GM19043 (cell line): ENCODE measurements around the gene IFNG-AS1.
A peak's percentile ranks its signal among the peaks of the same experiment; 100 is the strongest.

ENCODE experiments used
- ATAC-seq: cut with Tn5 transposase; IDR thresholded peaks from one replicate; pipeline ENCODE4 v1.9.1; 2021; ENCODE audit warnings: low read depth; ENCODE audit not compliant: unreplicated experiment

Gene IFNG-AS1

DNA sequence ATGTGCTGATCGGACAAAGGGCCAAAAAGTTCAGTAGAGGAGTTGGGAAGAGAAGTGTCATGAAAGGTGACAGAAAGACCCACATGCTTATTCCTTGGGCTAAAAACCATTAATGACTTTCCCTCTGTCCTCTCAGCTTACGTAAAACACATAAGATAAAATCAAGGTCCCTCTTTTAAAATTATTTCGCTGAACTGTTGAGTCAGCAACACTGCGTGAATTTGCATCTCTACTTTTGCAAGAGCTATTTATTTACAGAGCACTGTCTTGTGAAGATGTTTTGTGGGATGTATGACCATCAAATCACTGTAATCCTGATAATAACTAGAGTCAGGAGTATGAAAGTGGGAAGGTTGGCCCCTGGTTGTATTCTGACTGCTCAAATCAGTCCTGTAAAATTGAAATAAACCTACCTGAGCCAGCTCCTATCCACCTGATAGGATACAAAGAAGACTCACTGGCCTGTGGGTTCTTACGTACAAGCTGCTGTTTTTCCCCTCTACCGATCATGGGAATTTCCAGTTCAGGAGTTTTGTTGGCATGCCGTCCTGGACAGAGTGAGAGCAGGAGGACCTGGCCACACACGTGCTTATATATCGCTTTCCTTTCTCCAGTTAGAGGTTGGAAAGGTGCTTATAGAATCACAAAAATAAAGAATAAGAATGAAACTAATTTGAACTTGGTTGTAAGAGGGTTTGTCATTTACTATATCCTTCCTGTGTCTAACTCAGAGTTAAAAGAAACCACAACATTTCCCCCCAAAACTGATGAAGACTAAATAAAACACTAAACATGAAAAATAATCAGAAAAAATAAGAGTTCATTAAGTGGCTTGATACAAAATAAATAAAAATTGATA, 42.9 kb downstream of the IFNG-AS1 start:
- no peak for ATAC-seq

DNA sequence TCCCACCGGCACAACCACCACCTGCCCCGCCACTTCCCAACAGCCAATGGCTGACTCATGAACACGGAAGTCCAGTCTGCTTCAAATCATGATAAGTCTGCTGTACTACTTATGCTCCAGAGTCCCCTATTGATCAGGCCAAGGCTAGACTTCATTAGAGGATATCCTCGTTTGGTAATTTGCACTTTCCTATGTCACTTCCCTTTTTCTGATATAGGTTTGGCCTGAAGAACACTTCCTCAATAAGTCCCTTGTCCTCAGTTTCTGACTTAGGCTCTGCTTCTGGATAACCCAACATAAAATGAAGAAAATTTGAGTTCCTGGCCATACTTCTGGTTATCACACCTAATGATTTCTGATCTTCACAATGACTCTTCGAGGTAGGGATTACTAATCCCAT, 45.3 kb downstream of the IFNG-AS1 start:
- ATAC-seq: no peak

DNA sequence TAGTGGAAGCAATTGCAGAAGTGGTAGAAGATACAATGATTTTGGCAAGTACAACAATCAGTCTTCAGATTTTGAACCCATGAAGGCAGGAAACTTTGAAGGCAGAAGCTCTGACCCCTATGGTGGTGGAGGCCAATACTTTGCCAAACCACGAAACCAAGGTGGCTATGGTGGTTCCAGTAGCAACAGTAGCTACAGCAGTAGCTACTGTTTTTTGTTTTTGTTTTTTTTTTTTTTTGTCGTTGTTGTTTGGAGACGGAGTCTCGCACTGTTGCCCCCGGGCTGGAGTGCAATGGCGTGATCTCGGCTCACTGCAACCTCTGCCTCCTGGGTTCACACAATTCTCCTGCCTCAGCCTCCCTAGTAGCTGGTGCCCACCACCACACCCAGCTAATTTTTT, 47.4 kb downstream of the IFNG-AS1 start:
- ATAC-seq: no peak

DNA sequence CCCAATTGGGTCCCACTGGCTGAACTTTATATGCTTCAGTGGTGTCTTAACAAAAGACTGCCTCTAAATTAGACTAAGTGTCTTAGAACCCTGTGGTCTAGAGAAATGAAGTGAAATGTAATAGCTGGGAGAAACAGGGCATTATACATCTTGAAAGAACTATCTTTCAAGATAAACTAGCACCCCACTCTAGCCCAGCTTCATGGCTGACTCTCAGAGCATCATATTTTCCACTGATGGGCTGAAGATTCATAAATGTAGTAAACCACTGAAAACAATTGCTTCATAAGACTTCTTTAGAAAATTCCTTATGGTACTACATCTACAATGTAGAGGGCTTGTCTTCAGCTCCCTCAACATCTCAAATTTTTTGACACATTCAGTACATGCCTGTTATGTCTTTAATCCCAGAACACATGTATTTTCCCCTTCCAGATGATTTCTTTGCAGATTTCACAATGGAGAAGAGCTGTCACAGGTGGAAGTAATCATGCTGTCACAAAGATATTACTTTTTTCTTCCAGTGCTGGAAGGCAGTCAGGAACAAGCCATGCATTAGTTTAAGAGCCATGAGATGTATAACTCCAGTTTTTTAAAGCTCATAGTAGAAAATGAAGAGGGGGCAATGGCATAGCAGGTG, 48.5 kb downstream of the IFNG-AS1 start:
- no peak for ATAC-seq

DNA sequence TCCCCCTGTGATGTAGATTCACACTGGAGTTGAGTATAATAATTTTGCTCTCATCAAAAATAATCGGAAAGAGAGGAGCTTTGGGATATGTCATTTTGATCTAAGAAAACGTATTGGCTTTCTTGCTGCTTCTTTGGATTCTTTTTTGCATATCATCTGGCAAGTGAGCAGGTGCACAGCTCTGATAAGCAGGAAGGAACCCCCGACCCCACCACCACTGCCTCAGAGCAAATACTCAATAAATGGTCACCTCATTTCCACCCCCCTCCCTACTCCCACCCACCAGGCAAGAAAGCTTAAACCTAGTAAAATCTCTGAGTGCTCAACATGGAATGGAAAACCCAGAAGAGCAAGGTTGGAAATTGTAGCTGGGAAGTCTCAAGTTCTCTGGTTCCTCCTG, 49.4 kb downstream of the IFNG-AS1 start:
- no peak for ATAC-seq

DNA sequence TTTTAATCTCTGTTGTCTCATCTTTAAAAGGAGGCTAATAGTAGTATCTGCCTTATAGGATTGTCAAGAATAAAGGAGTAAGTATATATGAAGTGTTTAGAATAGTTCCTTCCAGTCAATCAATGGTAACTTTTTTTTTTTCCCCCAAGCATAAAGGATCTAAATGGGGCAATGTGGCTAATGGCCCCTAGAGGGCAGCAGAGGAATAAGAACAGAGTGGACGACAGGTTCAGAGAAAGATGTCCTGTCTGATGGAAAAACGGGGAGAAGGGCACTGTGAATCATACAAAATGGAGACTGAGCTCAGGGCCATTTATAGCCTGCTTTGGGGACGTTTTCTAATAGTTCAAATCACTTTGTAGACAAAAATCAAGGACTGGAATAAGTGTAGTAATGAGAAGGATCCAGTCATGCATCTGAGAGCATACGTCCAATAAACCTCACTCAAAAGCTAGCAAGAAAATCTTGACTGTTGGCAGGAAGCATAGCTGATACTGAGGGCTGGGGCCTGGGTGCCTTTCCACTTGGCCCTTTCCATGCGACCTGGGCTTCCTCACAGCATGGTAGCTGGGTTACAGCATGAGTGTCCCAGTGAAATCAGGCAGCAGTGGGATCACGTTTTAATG, 51.3 kb downstream of the IFNG-AS1 start:
- ATAC-seq: no peak

DNA sequence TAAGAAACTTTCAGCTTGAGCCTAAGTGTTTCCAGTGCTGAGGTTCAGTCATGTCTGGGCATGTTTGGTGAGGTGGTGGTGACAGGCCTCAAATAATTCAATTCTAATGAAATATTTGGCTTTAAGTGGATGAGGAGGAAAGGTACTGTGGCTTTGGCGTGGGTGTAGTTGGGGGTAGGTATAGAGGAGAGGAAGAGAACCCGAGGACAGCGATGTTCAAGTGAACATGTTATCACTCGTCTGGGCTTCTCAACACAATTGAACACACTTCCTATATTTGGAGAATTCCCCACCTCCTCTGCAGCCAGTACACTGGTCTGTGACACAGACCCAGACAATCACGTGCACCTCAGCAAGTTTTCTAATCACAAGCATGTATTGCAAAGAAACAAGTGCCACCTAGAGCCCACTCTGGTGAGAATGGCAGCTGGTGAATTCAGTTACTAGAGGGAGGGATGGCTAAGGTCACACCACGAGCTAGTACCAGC, 53.0 kb downstream of the IFNG-AS1 start:
- peak; percentile 53 for ATAC-seq

DNA sequence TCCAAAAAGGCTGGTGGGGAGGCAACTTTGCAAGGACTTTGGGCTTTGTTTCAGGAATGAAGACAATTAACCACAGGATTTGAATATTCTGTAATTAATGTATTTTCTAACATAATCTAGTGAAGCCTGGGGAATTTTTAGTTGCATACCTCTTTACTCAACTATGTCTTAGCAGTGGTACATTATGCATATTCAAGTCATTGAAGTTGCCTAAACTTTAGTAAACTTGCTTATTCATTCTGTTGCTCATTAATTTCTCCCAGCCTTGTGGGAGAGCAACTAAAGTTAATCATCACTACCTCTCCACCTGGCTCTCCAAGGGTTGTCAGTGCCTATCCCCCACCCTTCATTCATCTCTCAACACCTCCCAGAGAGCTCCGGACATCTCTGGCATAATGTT, 54.2 kb downstream of the IFNG-AS1 start:
- ATAC-seq: no peak

DNA sequence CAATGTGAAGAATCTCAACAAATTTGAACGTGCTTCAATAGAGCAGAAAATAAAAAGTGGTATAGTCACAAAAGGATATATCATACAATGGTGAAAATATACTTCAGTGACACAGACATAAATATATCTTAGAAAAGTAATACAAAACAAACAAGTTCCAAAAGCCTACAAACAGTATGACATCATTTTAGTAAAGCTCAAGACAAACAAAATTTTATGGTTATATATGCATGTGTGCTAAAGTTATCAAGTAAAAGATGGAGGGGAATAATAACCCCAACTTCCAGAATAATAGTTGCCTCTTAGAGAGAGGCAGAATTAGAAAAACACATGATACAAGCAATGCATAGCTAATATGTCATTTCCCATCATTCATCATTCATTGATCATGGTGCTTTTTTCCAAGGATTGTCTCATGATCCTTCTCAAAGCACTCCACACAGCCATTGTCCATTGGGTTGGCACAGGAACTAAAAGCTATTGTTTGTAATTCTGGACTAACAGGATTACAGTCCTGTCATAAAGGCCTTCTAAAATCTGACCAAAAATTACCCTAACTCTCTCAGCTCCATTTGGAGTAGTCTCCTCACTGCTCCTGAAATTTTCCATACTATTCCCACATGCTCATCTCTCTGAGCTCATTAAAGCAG, 59.5 kb downstream of the IFNG-AS1 start:
- ATAC-seq: no peak

DNA sequence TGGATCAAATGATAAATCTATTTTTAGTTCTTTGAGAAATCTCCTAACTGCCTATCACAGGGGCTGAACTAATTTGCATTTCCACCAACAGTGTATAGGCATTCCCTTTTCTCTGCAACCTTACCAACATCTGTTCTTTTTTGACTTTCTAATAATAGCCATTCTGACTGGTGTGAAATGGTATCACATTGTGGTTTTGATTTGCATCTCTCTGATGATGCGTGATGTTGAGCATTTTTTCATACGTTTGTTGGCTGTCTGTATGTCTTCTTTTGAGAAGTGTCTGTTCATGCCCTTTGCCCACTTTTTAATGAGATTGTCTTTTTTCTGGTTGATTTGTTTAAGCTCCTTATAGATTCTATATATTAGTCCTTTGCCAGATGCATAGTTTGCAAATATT, 67.1 kb downstream of the IFNG-AS1 start:
- ATAC-seq: no peak

DNA sequence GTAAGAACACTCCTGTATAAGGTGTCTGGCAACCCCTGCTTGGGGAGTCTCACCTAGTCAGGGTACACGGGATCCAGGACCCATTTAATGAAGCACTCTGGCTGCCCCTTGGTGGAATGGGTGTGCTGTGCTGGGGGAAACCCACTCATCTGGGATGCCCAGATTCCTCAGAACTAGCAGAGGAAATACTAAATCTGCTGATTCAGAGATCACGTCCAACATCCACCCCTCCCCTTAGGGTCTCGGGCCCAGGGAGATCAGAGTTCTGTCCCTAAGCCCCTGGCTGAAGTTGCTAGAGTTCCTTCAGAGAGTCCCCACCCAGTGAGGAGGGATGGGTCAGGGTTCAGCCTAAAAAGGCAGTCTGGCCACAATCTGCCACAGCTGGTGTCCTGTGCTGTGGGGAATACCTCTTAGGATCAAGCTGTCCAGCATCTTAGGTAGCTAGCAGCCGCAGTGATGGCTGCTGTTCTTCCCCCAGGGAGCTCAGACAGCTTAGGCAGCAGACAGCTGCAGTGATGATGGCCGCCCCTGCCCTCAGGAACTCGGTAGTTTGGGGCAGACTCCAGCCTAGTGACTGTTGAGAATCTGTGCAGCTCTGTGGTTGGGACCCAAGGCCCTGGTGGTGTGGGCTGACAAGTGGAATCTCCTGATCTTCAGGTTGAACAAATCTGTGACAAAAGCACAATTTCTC, 74.8 kb downstream of the IFNG-AS1 start:
- ATAC-seq: no peak

DNA sequence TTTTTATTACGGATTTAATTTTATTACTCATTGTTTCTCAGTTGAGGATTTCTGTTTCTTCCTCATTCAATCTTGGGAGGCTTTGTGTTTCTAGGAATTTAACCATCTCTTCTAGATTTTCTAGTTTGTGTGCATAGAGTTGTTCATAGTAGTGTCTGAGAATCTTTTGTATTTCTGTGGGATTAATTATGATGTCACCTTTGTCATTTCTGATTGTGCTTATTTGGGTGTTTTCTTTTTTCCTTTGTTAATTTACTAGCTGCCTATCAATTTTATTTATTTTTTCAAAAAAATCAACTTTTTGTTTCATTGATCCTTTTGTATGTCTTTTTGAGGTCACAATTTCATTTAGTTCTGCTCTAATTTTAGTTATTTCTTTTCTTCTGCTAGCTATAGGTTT, 75.9 kb downstream of the IFNG-AS1 start:
- no peak for ATAC-seq

DNA sequence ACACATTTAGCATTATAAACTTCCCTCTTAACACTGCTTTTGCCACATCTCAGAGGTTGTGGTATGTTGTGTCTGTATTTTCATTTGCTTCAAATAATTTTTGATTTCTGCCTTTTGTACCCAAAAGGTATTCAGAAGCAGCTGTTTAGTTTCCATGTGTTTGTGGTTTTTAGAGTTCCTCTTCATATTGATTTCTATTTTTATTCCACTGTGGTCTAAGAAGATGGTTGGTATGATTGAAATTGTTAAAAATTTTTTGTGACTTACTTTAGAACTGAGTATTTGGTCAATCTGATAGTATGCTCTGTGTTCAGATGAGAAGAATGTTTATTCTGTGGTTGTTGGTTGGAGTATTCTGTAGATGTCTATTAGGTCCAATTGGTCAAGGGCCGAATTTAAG, 76.4 kb downstream of the IFNG-AS1 start:
- ATAC-seq: no peak

DNA sequence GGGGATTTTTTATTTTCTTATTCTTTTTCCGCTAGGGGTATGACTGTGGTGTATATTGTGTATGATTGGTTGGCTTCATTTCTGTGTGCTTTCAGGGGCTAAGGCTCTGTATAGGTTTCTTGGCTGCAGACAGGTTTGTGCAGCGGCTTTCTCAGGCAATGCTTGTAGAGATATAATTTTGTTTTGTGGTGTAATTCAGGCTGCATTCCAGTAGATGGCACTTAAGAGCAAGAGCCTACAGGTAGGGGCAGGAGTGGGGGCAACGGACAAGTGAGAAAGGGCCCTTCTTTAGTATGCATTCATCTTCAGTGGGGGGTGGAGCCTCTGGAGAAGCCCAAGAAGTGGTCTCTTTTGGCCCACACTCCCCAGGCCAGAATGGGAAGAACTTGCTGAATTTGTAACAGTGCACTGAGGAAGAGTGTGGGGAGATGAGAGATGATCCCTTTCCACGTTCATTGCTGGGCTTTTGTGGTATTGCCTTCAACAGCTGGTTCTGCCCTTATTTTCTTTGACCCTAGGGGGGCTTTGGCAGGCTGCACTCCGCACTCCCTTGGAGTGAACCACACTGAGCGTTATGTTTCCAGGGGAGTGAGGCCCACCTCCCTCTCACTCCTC, 78.6 kb downstream of the IFNG-AS1 start:
- ATAC-seq: no peak

DNA sequence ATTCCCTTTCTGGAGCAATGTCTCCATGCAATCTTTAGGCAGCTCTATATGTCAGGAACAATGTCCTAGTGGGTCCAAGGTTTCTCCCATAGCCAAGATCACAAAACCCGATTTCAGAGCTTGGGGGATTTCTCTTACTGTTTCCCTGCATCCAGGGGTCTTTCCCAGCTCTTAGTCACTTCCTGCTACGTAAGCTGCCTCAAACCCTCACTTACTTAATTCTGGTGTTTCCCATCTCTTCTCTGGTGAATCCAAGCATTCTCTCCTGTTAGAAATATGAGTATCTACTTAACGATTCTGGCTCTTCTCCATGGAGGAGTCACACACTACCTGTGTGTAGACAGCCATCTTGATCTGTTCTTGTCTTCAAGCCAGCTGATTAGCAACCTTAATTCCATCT, 80.0 kb downstream of the IFNG-AS1 start:
- ATAC-seq: no peak
